Astrocyte (in vitro differentiated cells and primary cell): ENCODE data around the gene DCUN1D3.

ENCODE experiments used
- CTCF ChIP-seq: IDR thresholded peaks from 2 replicates; pipeline ENCODE4 v1.5.1; 2011; ENCODE audit warnings: low read depth, mild to moderate bottlenecking, inconsistent platforms, low read length, moderate library complexity; ENCODE audit not compliant: insufficient read depth
- EZH2 ChIP-seq: IDR thresholded peaks from 2 replicates; pipeline ENCODE4 v1.6.1; 2012; ENCODE audit warnings: mild to moderate bottlenecking, low read length, inconsistent platforms; ENCODE audit not compliant: insufficient read depth

DNA sequence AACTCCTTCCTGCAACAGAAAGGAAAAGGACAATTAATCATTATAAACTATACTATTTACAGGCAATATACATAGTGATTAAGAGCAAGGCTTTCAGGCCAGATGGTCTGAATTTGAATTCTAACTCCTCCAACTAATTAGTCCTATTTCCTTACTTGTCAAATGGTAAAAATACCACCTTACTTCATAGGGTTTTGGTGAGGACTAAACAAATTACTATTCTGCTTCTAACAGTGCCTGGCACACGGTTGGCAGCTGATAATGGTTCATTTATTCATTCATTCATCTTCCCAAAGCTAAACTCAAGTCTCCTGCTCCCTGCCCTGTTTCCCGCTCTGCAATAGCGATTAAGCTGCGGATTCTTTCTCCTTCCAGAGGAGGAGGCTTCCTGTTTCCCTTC is 39.8 kb downstream of the DCUN1D3 start:
- TF ChIP-seq CTCF (no peak), EZH2 (no peak)
